HepG2 (cell line): ENCODE measurements around the gene TMEM80. TPM values are rescaled to one million over a fixed set of nuclear protein-coding genes. Genes with fewer than 3 reads are reported as not detected.

ENCODE experiments used
- GABPB1 ChIP-seq: IDR thresholded peaks from 2 replicates; pipeline ENCODE4 v1.6.1; 2016; ENCODE audit warnings: mild to moderate bottlenecking, missing genetic modification reagents, moderate library complexity, missing compliant biosample characterization
- GMEB1 ChIP-seq: sonication (generic); formaldehyde crosslinking; IDR thresholded peaks from 2 replicates; pipeline ENCODE4 v1.5.1; 2020; ENCODE audit warnings: missing genetic modification reagents, mild to moderate bottlenecking, borderline replicate concordance
- HIVEP1 ChIP-seq: sonication (generic); formaldehyde crosslinking; IDR thresholded peaks from 2 replicates; pipeline ENCODE4 v1.4.0; 2020; ENCODE audit warnings: mild to moderate bottlenecking, missing genetic modification reagents
- MIER2 ChIP-seq: IDR thresholded peaks from 2 replicates; pipeline ENCODE4 v1.6.1; 2016; ENCODE audit warnings: missing biosample characterization, missing genetic modification reagents
- MXD3 ChIP-seq: IDR thresholded peaks from 2 replicates; pipeline ENCODE4 v1.6.1; 2016; ENCODE audit warnings: mild to moderate bottlenecking, missing biosample characterization, missing genetic modification reagents
- RXRA ChIP-seq: sonication (generic); formaldehyde crosslinking; IDR thresholded peaks from 2 replicates; pipeline ENCODE4 v1.5.1; 2020; ENCODE audit warnings: missing genetic modification reagents
- SNAI1 ChIP-seq: sonication (generic); formaldehyde crosslinking; IDR thresholded peaks from 2 replicates; pipeline ENCODE4 v1.5.0; 2020; ENCODE audit warnings: mild to moderate bottlenecking, missing genetic modification reagents, borderline replicate concordance
- THAP9 ChIP-seq: sonication (generic); formaldehyde crosslinking; IDR thresholded peaks from 2 replicates; pipeline ENCODE4; 2020; ENCODE audit warnings: missing genetic modification reagents, mild to moderate bottlenecking, borderline replicate concordance
- TRIM22 ChIP-seq: fragments of 450-650 bp; IDR thresholded peaks from 2 replicates; pipeline ENCODE4 v1.6.1; 2017
- ZFYVE20 ChIP-seq: sonication (generic); formaldehyde crosslinking; IDR thresholded peaks from 2 replicates; pipeline ENCODE4 v1.8.0; 2023; ENCODE audit warnings: low read depth, mild to moderate bottlenecking, moderate library complexity, missing genetic modification reagents, borderline replicate concordance
- ZNF160 ChIP-seq: sonication (generic); formaldehyde crosslinking; IDR thresholded peaks from 2 replicates; pipeline ENCODE4 v1.8.0; 2022; ENCODE audit warnings: mild to moderate bottlenecking, inconsistent platforms, missing genetic modification reagents
- ZNF205 ChIP-seq: IDR thresholded peaks from 2 replicates; pipeline ENCODE4 v1.6.1; 2018; ENCODE audit warnings: missing biosample characterization, missing genetic modification reagents
- ZNF264 ChIP-seq: sonication (generic); formaldehyde crosslinking; IDR thresholded peaks from 2 replicates; pipeline ENCODE4 v1.4.0; 2020; ENCODE audit warnings: missing genetic modification reagents
- ZNF281 ChIP-seq: sonication (generic); formaldehyde crosslinking; IDR thresholded peaks from 2 replicates; pipeline ENCODE4 v1.4.0; 2020; ENCODE audit warnings: missing genetic modification reagents, borderline replicate concordance
- ZNF556 ChIP-seq: sonication (generic); formaldehyde crosslinking; IDR thresholded peaks from 2 replicates; pipeline ENCODE4 v1.4.0; 2020; ENCODE audit warnings: mild to moderate bottlenecking, missing genetic modification reagents, borderline replicate concordance
- ZNF572 ChIP-seq: sonication (generic); formaldehyde crosslinking; IDR thresholded peaks from 2 replicates; pipeline ENCODE4 v1.5.1; 2020; ENCODE audit warnings: mild to moderate bottlenecking, missing genetic modification reagents
- polyA plus RNA-seq, 8 experiments: library from polyadenylated mRNA; depleted of rRNA in 3 of 8; stranded (reverse) in 7 of 8; unstranded in 1 of 8; fragments of >200 nt; fragmentation: Illumina TruSeq in 4 of 8; extraction: Trizol in 4 of 8; gene quantifications; 2 replicates each; pipeline versions ENCODE4 v1.2.1 to v1.2.3, GENCODE V29; 2011 to 2016; ENCODE audit warnings: low read depth in 4 of 8, missing spikeins in 1 of 8, mixed read lengths in 1 of 8; ENCODE audit not compliant: insufficient read depth in 1 of 8
- total RNA-seq, 5 experiments: library from RNA; depleted of rRNA; stranded (reverse); fragments of >200 nt; fragmentation: Illumina TruSeq; extraction: Trizol; gene quantifications; 2 replicates each; pipeline ENCODE4 v1.2.3, GENCODE V29; 2016; ENCODE audit warnings: low read depth in 1 of 5

TMEM80 gene
- total and polyA plus RNA-seq, 2 of the 13 experiments (the other 11 are each of a cell fraction or from before 2014, with no cell fraction given), result 5.6 to 17.1 TPM

GRCh38 chr11:704781-705645, 9.4 kb downstream of the TMEM80 start (continued):
- TF ChIP-seq ZNF281 (CRISPR knock-in tag) (peak; percentile 85), RXRA (CRISPR knock-in tag) (peak; percentile 99), ZNF205 (CRISPR knock-in tag) (0 out of 2 replicates have a peak, but pooled peaks have one; percentile 15), ZFYVE20 (CRISPR knock-in tag) (no peak), GABPB1 (CRISPR knock-in tag) (peak; percentile 93), ZNF160 (CRISPR knock-in tag) (peak; percentile 25; the same call in 1 of the 2 replicates), THAP9 (CRISPR knock-in tag) (peak; percentile 86; the same call in 1 of the 2 replicates), GMEB1 (CRISPR knock-in tag) (peak; percentile 46; the same call in 1 of the 2 replicates), SNAI1 (no peak), MIER2 (0 out of 2 replicates have a peak, but pooled peaks have one; percentile 43), ZNF264 (CRISPR knock-in tag) (peak; percentile 96), ZNF556 (CRISPR knock-in tag) (peak; percentile 49; the same call in 1 of the 2 replicates), MXD3 (0 out of 2 replicates have a peak, but pooled peaks have one; percentile 19), ZNF572 (peak; percentile 81), HIVEP1 (peak; percentile 77), TRIM22 (no peak)
